SK-N-SH (cell line): ENCODE data around the gene CATSPERB. TPM values are rescaled to one million over a fixed set of nuclear protein-coding genes. Genes with fewer than 3 reads are reported as not detected.
"Not testable (repeated sequence)": the region's sequence is repeated elsewhere in the genome, so short reads cannot be mapped to it uniquely, and the experiment has no call there.

Source experiments
- CTCF ChIA-PET: fragments of 300-600, 350-600 bp; formaldehyde crosslinking; extraction: SDS; loops from one replicate; lab custom pipeline; 2021; lab: Yijun Ruan, JAX
- POLR2A ChIA-PET: fragments of 350-600 bp; sonication (Branson Sonifier 250); formaldehyde crosslinking; extraction: SDS; loops from one replicate; lab custom pipeline; 2020; ENCODE audit warnings: antibody characterized with exemption, inconsistent platforms; lab: Yijun Ruan, JAX
- DNase-seq: peaks from one replicate; pipeline ENCODE4 v3.0.0; 2012
- H2AFZ ChIP-seq: fragments of 200-600 bp; sonication (generic); 2 replicates; pipeline ENCODE4 v1.8.1; 2016; ENCODE audit warnings: antibody characterized with exemption, mild to moderate bottlenecking, low read depth
- H3F3A ChIP-seq: fragments of 200-600 bp; sonication (generic); replicated peaks from 2 replicates; pipeline ENCODE3; 2016; ENCODE audit warnings: antibody characterized with exemption, mild to moderate bottlenecking; ENCODE audit not compliant: insufficient read depth
- H3K27ac ChIP-seq, 2 experiments: fragments of 200-500 bp in 1 of 2; fragments of 200-600 bp in 1 of 2; sonication (Bioruptor generic) in 1 of 2; sonication (generic), shearing (Covaris generic) in 1 of 2; 2 replicates each; pipeline versions ENCODE4 v1.5.1 to v1.6.1; 2014 to 2016; ENCODE audit warnings: low read depth in 2 of 2, inconsistent platforms in 1 of 2, low read length in 1 of 2, mild to moderate bottlenecking in 1 of 2, mixed read lengths in 1 of 2
- H3K27me3 ChIP-seq: fragments of 200-600 bp; sonication (generic), shearing (Covaris generic); 2 replicates; pipeline ENCODE4 v1.6.1; 2016; ENCODE audit warnings: mixed run types; ENCODE audit not compliant: insufficient read depth
- H3K36me3 ChIP-seq, 2 experiments: fragments of 200-500 bp in 1 of 2; fragments of 200-600 bp in 1 of 2; sonication (Bioruptor generic) in 1 of 2; sonication (generic) in 1 of 2; replicated peaks in 1 of 2; 2 replicates each; pipeline versions ENCODE3 to v1.5.1; 2014 to 2016; ENCODE audit warnings: low read length in 1 of 2, mild to moderate bottlenecking in 1 of 2; ENCODE audit not compliant: insufficient read depth in 2 of 2, control insufficient read depth in 1 of 2
- H3K4me1 ChIP-seq, 2 experiments: fragments of 200-500 bp in 1 of 2; fragments of 200-600 bp in 1 of 2; sonication (Bioruptor generic) in 1 of 2; sonication (generic), shearing (Covaris generic) in 1 of 2; 2 replicates each; pipeline versions ENCODE4 v1.5.1 to v1.6.1; 2014 to 2016; ENCODE audit warnings: low read depth in 1 of 2, low read length in 1 of 2, mixed run types in 1 of 2; ENCODE audit not compliant: insufficient read depth in 2 of 2, control insufficient read depth in 1 of 2
- H3K4me2 ChIP-seq: fragments of 200-600 bp; sonication (generic), shearing (Covaris generic); 2 replicates; pipeline ENCODE4 v1.6.1; 2017; ENCODE audit warnings: mixed run types
- H3K4me3 ChIP-seq, 2 experiments: fragments of 200-500 bp in 1 of 2; fragments of 200-600 bp in 1 of 2; sonication (Bioruptor generic) in 1 of 2; sonication (generic), shearing (Covaris generic) in 1 of 2; 2 replicates each; pipeline versions ENCODE4 v1.5.1 to v1.8.1; 2014 to 2016; ENCODE audit warnings: low read depth in 2 of 2, inconsistent platforms in 1 of 2, low read length in 1 of 2, mild to moderate bottlenecking in 1 of 2, mixed read lengths in 1 of 2, moderate library complexity in 1 of 2
- H3K79me2 ChIP-seq: fragments of 200-600 bp; sonication (generic); 2 replicates; pipeline ENCODE4 v1.8.1; 2017; ENCODE audit warnings: mild to moderate bottlenecking; ENCODE audit not compliant: insufficient read depth
- H3K9ac ChIP-seq: fragments of 200-600 bp; sonication (generic); 2 replicates; pipeline ENCODE4 v1.6.1; 2017; ENCODE audit warnings: mixed run types
- H3K9me2 ChIP-seq: fragments of 200-600 bp; sonication (generic); 2 replicates; pipeline ENCODE4 v1.6.1; 2017; ENCODE audit warnings: mixed run types
- H3K9me3 ChIP-seq: fragments of 200-600 bp; sonication (generic); 2 replicates; pipeline ENCODE4 v1.6.1; 2017; ENCODE audit warnings: mixed run types, mild to moderate bottlenecking, moderate library complexity
- H4K20me1 ChIP-seq: fragments of 200-600 bp; sonication (generic); 2 replicates; pipeline ENCODE4 v1.6.1; 2017; ENCODE audit warnings: mild to moderate bottlenecking, mixed run types; ENCODE audit not compliant: insufficient read depth
- GABPA ChIP-seq: IDR thresholded peaks from 2 replicates; pipeline ENCODE4 v1.4.0; 2012; ENCODE audit warnings: low read depth, mild to moderate bottlenecking
- IRF3 ChIP-seq: fragments of 150-350 bp; IDR thresholded peaks from 2 replicates; pipeline ENCODE4 v1.6.1; 2016; ENCODE audit warnings: mild to moderate bottlenecking, low read depth, low read length
- MXI1 ChIP-seq: IDR thresholded peaks from 2 replicates; pipeline ENCODE4 v1.6.1; 2012; ENCODE audit warnings: mild to moderate bottlenecking, low read depth, low read length, improper control_type of control experiment
- NFIC ChIP-seq: IDR thresholded peaks from 2 replicates; pipeline ENCODE4 v1.4.0; 2012; ENCODE audit warnings: borderline replicate concordance
- RAD21 ChIP-seq: IDR thresholded peaks from 2 replicates; pipeline ENCODE4 v1.6.1; 2012; ENCODE audit warnings: mild to moderate bottlenecking, low read length
- RFX5 ChIP-seq: IDR thresholded peaks from 2 replicates; pipeline ENCODE4 v1.6.1; 2012; ENCODE audit warnings: mild to moderate bottlenecking, improper control_type of control experiment, low read length
- SMC3 ChIP-seq: IDR thresholded peaks from 2 replicates; pipeline ENCODE4 v1.6.1; 2012; ENCODE audit warnings: low read depth, low read length, improper control_type of control experiment
- TAF1 ChIP-seq: IDR thresholded peaks from 2 replicates; pipeline ENCODE4 v1.6.1; 2012; ENCODE audit warnings: low read depth, mild to moderate bottlenecking, low read length, moderate library complexity, borderline replicate concordance
- TCF12 ChIP-seq: IDR thresholded peaks from 2 replicates; pipeline ENCODE4 v1.4.0; 2012
- ZBTB33 ChIP-seq: IDR thresholded peaks from 2 replicates; pipeline ENCODE4 v1.4.0; 2012; ENCODE audit warnings: low read depth, borderline replicate concordance
- WGBS: methylation state at CpG from one replicate; pipeline ENCODE4 v1.1.6; 2017; ENCODE audit warnings: low lambda C conversion rate; 5-methylcytosine and 5-hydroxymethylcytosine counted together
- polyA plus RNA-seq, 3 experiments: library from polyadenylated mRNA; depleted of rRNA; stranded (reverse); fragments of >200 nt; gene quantifications; 2 replicates each; pipeline ENCODE4 v1.2.3, GENCODE V29; 2012

Gene CATSPERB
- polyA plus RNA-seq, 1 of the 3 experiments (the other 2 are of a cell fraction): 0.08 TPM

GRCh38 chr14:91569301-91569700 is 162.6 kb downstream of the CATSPERB start:
- Histone ChIP-seq H3K4me1 (no peaks in the 10 kb centered on the region; a peak in 1 of 4 replicates), H3K27ac (no peak overlapping the region), H3K4me2 (no peak overlapping the region), H3K27me3 (peaks cover 5% of the 10 kb centered on the region; the same call in 1 of the 2 replicates), H3K9me2 (no peaks in the 10 kb centered on the region), H3K9me3 (no peaks in the 10 kb centered on the region), H3K36me3 (no peaks in the 10 kb centered on the region), H2AFZ (no peak overlapping the region), H3K4me3 (no peak overlapping the region), H3K79me2 (no peaks in the 10 kb centered on the region), H4K20me1 (no peaks in the 10 kb centered on the region), H3F3A (peaks cover 2% of the 10 kb centered on the region), H3K9ac (no peak overlapping the region)
- CTCF ChIA-PET: no interaction called here
- POLR2A ChIA-PET: no interaction called here
- DNase-seq: no peak
- TF ChIP-seq GABPA (no peak), MXI1 (no peak), IRF3 (no peak), NFIC (no peak), TCF12 (no peak), RFX5 (no peak), TAF1 (no peak), RAD21 (no peak), ZBTB33 (no peak)

GRCh38 chr14:91568626-91569025 is 163.3 kb downstream of the CATSPERB start:
- Histone ChIP-seq H3K36me3 (no peaks in the 10 kb centered on the region), H4K20me1 (no peaks in the 10 kb centered on the region), H3K4me2 (no peak overlapping the region), H2AFZ (no peak overlapping the region), H3K79me2 (no peaks in the 10 kb centered on the region), H3K4me1 (no peaks in the 10 kb centered on the region), H3K27ac (no peak overlapping the region), H3K4me3 (no peak overlapping the region), H3F3A (no peaks in the 10 kb centered on the region), H3K9me2 (no peaks in the 10 kb centered on the region), H3K9me3 (no peaks in the 10 kb centered on the region), H3K27me3 (peaks cover 5% of the 10 kb centered on the region; the same call in 1 of the 2 replicates), H3K9ac (no peak overlapping the region)
- no peak for TF ChIP-seq RFX5
- no peak for TF ChIP-seq SMC3
- TF ChIP-seq TCF12: no peak
- ChIA-PET POLR2A (no interaction called here), CTCF (no interaction called here)
- 4% methylated on average over 4 of the region's 4 CpGs for WGBS
- no peak for DNase-seq

- H3K4me1 ChIP-seq, H3K9me3 ChIP-seq, CTCF ChIA-PET, H3K9me2 ChIP-seq, H3K27me3 ChIP-seq, H3K9ac ChIP-seq, H3F3A ChIP-seq, POLR2A ChIA-PET, H3K79me2 ChIP-seq, H3K27ac ChIP-seq, H3K4me3 ChIP-seq, H2AFZ ChIP-seq, DNase-seq, H3K4me2 ChIP-seq, H4K20me1 ChIP-seq, H3K36me3 ChIP-seq: not testable (repeated sequence)
- 36% methylated on average over 4 of the region's 4 CpGs for WGBS
Observed at GRCh38 chr14:91567827-91568226, 164.1 kb downstream of the CATSPERB start.
